ENCODE measurements around the gene LYL1.

The LYL1 gene

GRCh38 chr19:13139633-13140311, 37.1 kb upstream of the LYL1 start:
- no peak overlapping the region for H3K4me3 ChIP-seq (IDR thresholded peaks at IDR 0.05; ENCODE audit: insufficient read depth, low read depth, low read length)
- H3K27ac ChIP-seq: no peak overlapping the region
- no peak overlapping the region for H3K9ac ChIP-seq
- H3K4me1 ChIP-seq (ENCODE audit: low read depth, poor library complexity, severe bottlenecking): no peaks in the 10 kb centered on the region
- peaks cover 5% of the 10 kb centered on the region; the same call in 1 of the 2 replicates for H3K36me3 ChIP-seq (ENCODE audit: insufficient read depth)
- no peaks in the 10 kb centered on the region for H4K20me1 ChIP-seq (ENCODE audit: insufficient read depth)
- peaks cover 1% of the 10 kb centered on the region; the same call in 1 of the 2 replicates for H3K79me2 ChIP-seq (ENCODE audit: insufficient read depth, low read depth)
- no peak for TF ChIP-seq CTCF (conservative IDR thresholded peaks at IDR 0.05; ENCODE audit: low read depth, low read length)
- no peak overlapping the region for H3K4me2 ChIP-seq
- H2AFZ ChIP-seq (ENCODE audit: low read depth): no peak overlapping the region
- no peaks in the 10 kb centered on the region for H3K27me3 ChIP-seq (ENCODE audit: insufficient read depth, low read depth)

- no peak overlapping the region for H3K4me2 ChIP-seq
- no peaks in the 10 kb centered on the region for H4K20me1 ChIP-seq (ENCODE audit: insufficient read depth)
- no peak overlapping the region for H2AFZ ChIP-seq (ENCODE audit: low read depth)
- no peak overlapping the region for H3K9ac ChIP-seq
- TF ChIP-seq CTCF (conservative IDR thresholded peaks at IDR 0.05; ENCODE audit: low read depth, low read length): no peak
- H3K27ac ChIP-seq: no peak overlapping the region
- H3K4me3 ChIP-seq (IDR thresholded peaks at IDR 0.05; ENCODE audit: insufficient read depth, low read depth, low read length): no peak overlapping the region
- peaks cover 5% of the 10 kb centered on the region; the same call in 1 of the 2 replicates for H3K36me3 ChIP-seq (ENCODE audit: insufficient read depth)
- H3K27me3 ChIP-seq (ENCODE audit: insufficient read depth, low read depth): no peaks in the 10 kb centered on the region
- peaks cover 6% of the 10 kb centered on the region; the same call in 1 of the 2 replicates for H3K79me2 ChIP-seq (ENCODE audit: insufficient read depth, low read depth)
- H3K4me1 ChIP-seq (ENCODE audit: low read depth, poor library complexity, severe bottlenecking): no peaks in the 10 kb centered on the region
These were observed 36.2 kb upstream of the LYL1 start for GRCh38 chr19:13138916-13139198.

- Histone ChIP-seq H3K79me2 (ENCODE audit: insufficient read depth, low read depth) (peaks cover 6% of the 10 kb centered on the region; the same call in 1 of the 2 replicates), H3K4me1 (ENCODE audit: low read depth, poor library complexity, severe bottlenecking) (no peaks in the 10 kb centered on the region), H3K27ac (no peak overlapping the region), H3K36me3 (ENCODE audit: insufficient read depth) (peaks cover 5% of the 10 kb centered on the region; the same call in 1 of the 2 replicates), H3K4me2 (no peak overlapping the region), H3K9ac (no peak overlapping the region), H2AFZ (ENCODE audit: low read depth) (no peak overlapping the region), H3K27me3 (ENCODE audit: insufficient read depth, low read depth) (no peaks in the 10 kb centered on the region), H4K20me1 (ENCODE audit: insufficient read depth) (no peaks in the 10 kb centered on the region), H3K4me3 (IDR thresholded peaks at IDR 0.05; ENCODE audit: insufficient read depth, low read depth, low read length) (no peak overlapping the region)
- TF ChIP-seq CTCF (conservative IDR thresholded peaks at IDR 0.05; ENCODE audit: low read depth, low read length): no peak
These were observed 35.7 kb upstream of the LYL1 start for GRCh38 chr19:13138171-13138915.

GRCh38 chr19:13137290-13137794, 34.7 kb upstream of the LYL1 start:
- no peaks in the 10 kb centered on the region for H4K20me1 ChIP-seq (ENCODE audit: insufficient read depth)
- H3K9ac ChIP-seq: no peak overlapping the region
- no peak overlapping the region for H3K4me2 ChIP-seq
- H3K36me3 ChIP-seq (ENCODE audit: insufficient read depth): peaks cover 5% of the 10 kb centered on the region; the same call in 1 of the 2 replicates
- no peaks in the 10 kb centered on the region for H3K4me1 ChIP-seq (ENCODE audit: low read depth, poor library complexity, severe bottlenecking)
- peaks cover 12% of the 10 kb centered on the region; the same call in 1 of the 2 replicates for H3K79me2 ChIP-seq (ENCODE audit: insufficient read depth, low read depth)
- no peak overlapping the region for H3K4me3 ChIP-seq (IDR thresholded peaks at IDR 0.05; ENCODE audit: insufficient read depth, low read depth, low read length)
- no peak for TF ChIP-seq CTCF (conservative IDR thresholded peaks at IDR 0.05; ENCODE audit: low read depth, low read length)
- H3K27ac ChIP-seq: no peak overlapping the region
- H2AFZ ChIP-seq (ENCODE audit: low read depth): no peak overlapping the region
- no peaks in the 10 kb centered on the region for H3K27me3 ChIP-seq (ENCODE audit: insufficient read depth, low read depth)
